ENCODE data around the gene ASPRV1.

The ASPRV1 gene

GRCh38 chr2:69940691-69941090 lies 20.7 kb downstream of the ASPRV1 start:
- DNase-seq (ENCODE audit: low read depth, low spot score): no peak

- no peak for DNase-seq (ENCODE audit: low read depth, low spot score)
Observed at GRCh38 chr2:69939722-69940121, 21.7 kb downstream of the ASPRV1 start.

- no peak for DNase-seq (ENCODE audit: low read depth, low spot score)
Observed at GRCh38 chr2:69937968-69938367, 23.5 kb downstream of the ASPRV1 start.

GRCh38 chr2:69936906-69937305 lies 24.5 kb downstream of the ASPRV1 start:
- DNase-seq (ENCODE audit: low read depth, low spot score): no peak

GRCh38 chr2:69935011-69935410 lies 26.4 kb downstream of the ASPRV1 start:
- DNase-seq (ENCODE audit: low read depth, low spot score): no peak

- no peak for DNase-seq (ENCODE audit: low read depth, low spot score)
Observed at GRCh38 chr2:69934614-69934908, 26.9 kb downstream of the ASPRV1 start.

GRCh38 chr2:69933839-69934613 lies 27.4 kb downstream of the ASPRV1 start:
- DNase-seq (ENCODE audit: low read depth, low spot score): no peak

GRCh38 chr2:69933254-69933828 lies 28.1 kb downstream of the ASPRV1 start:
- no peak for DNase-seq (ENCODE audit: low read depth, low spot score)

- DNase-seq (ENCODE audit: low read depth, low spot score): no peak
Observed at GRCh38 chr2:69932596-69932922, 28.9 kb downstream of the ASPRV1 start.

- no peak for DNase-seq (ENCODE audit: low read depth, low spot score)
Observed at GRCh38 chr2:69931832-69932595, 29.4 kb downstream of the ASPRV1 start.

GRCh38 chr2:69926849-69927515 lies 34.4 kb downstream of the ASPRV1 start:
- no peak for DNase-seq (ENCODE audit: low read depth, low spot score)

- no peak for DNase-seq (ENCODE audit: low read depth, low spot score)
Observed at GRCh38 chr2:69923116-69923515, 38.3 kb downstream of the ASPRV1 start.

- no peak for DNase-seq (ENCODE audit: low read depth, low spot score)
Observed at GRCh38 chr2:69918401-69918800, 43.0 kb downstream of the ASPRV1 start.

GRCh38 chr2:69917852-69918251 lies 43.6 kb downstream of the ASPRV1 start:
- DNase-seq (ENCODE audit: low read depth, low spot score): no peak

GRCh38 chr2:69916106-69916505 lies 45.3 kb downstream of the ASPRV1 start:
- no peak for DNase-seq (ENCODE audit: low read depth, low spot score)

GRCh38 chr2:69914950-69915945 lies 46.2 kb downstream of the ASPRV1 start, which contains the start of gene MXD1:
MXD1 (plus strand) TSS chr2:69915109; CDS start chr2:69915331, 222 bp downstream.
- DNase-seq (ENCODE audit: low read depth, low spot score): no peak

GRCh38 chr2:69914164-69914949 lies 47.1 kb downstream of the ASPRV1 start:
- DNase-seq (ENCODE audit: low read depth, low spot score): peak; percentile 100

- no peak for DNase-seq (ENCODE audit: low read depth, low spot score)
Observed at GRCh38 chr2:69911985-69912563, 49.4 kb downstream of the ASPRV1 start.
